Nucleus accumbens (tissue), 56 donors: Measurements from ENCODE around the gene CAPN5.

Source experiments
- DNase-seq, 56 donors: peaks; one replicate each; lab custom pipeline; 2025; lab: John Stamatoyannopoulos, UW

Gene CAPN5

DNA sequence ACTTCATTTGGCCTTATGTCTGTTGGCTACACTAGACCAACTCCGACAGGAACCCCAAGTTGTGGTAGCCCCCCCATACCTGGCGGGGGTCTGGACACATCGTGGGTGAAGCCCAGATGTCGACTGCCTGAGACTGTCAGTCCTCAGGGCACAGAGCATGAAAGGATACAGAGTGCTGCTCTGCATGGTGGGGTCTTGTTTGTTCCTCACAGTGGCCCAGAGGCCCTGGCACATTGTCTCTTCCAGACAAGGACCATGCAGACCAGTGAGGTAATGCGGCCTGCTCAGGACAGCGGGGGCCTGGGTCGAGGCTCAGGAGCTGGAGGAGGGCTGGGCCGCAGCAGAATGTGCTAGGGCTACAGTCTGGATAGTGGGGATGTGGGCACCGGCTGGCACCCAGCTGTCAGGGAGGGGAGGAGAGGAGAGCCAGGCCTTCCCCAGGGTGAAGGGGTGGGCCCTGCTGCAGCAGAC lies 14.6 kb downstream of the CAPN5 start:
- no peak for DNase-seq

DNA sequence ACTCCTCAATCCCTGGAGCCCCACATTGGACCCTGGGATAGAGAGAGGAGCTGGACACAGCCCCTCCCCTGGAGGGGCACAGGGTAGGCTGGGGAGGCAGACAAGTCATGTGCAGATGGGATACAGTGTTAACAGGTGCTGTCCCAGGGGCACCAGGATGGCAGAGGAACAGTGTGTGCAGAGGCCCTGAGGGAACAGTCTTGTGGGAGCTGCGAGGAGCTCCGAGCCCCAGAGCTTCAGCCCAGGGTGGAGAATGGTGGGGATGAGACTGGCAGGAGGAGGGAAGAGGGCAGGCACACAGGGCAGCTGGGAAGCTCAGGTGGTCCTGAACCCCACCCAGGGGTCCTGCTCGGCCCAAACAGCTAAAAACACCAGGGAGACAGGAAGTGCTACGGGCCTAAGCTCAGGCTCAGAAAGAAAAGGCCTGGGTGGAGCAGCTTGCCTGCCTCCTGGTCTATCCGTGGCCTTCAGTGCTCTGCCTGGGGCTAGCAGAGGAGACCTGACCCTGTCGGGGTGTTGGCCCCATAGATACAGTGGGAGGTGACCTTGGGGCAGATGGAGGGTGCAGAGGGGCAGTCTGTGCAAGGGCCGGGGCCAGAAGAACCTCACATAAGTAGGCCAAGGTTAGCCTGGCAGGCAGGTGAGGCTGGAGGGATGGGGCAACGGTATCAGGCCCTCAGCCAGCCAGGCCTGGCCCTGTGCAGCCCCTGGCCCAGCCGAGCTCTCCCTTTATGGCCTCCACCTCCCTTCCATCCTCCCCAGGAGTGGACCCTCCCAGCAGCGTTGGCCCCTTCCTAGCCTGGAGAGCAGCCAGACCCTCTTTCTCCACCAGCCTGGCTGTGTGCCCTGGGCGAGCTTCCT lies 15.4 kb downstream of the CAPN5 start:
- no peak for DNase-seq

DNA sequence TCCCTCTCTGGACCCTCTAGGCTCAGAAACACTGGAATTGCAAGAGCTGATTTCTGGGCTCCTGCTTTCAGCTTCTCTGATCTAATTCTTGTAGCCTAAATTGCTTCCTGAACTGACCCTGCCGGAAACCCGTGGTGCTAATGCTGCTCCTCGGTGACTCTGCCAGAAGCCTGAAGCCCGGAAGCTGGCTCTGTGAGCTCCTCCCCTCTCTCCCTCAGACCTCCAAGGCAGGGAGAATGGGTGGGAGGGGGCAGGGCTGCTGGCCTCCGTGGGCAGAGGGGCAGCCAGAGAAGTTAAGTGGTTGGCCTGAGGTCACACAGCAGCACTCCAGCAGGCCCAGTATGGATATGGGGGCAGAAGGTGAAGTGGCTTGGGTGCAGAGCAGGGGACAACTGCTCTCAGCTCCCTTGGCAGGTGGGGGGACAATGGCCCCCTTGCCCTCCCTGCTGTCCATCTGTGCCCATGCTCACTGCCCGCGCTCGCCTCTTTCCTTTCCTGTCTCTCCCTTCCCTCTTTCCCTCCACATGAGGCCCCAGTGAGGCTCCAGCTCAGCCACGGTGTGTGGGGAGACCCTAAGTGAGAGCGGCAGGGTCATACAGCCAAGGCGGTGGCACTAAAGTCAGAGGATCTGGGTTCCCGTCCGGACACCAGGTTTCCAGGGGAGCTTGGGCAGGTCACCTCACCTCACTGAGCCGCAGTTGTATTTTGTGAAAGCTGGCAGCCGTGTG lies 16.2 kb downstream of the CAPN5 start:
- peak in 1 of 56 donors; percentile 17 for DNase-seq

DNA sequence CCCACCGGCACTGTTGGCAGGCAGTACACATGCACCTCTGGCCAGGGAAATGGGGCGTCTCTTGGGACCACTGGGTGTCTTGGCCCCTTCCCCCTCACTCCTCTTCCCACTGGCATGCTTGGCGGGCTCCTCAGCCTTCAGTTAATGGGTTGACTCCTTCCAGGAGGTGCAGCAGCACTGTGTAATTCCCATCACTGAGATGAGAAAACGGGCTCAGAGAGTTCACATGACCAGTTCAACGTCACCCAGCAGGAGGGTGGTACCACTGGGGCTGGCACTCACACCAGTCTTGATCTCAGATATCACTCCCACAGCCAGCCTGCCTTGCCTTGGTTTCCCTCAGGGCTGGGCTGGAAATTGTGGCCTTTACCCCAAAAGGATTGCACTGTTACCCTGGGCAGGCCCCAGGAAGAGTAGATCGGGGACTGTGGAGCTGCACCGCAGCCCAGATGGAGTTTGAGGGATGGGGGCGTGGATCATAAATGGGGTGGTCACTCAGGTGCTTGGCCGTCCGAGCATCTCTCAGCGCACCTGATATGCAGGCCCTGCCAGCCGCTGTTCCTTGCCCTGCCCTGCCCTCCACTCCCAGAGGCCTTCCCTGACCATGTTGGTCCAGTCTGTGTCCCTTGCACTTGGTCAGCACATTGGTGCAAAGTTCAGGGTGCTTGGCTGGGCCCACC lies 16.9 kb downstream of the CAPN5 start:
- DNase-seq, result no peak

DNA sequence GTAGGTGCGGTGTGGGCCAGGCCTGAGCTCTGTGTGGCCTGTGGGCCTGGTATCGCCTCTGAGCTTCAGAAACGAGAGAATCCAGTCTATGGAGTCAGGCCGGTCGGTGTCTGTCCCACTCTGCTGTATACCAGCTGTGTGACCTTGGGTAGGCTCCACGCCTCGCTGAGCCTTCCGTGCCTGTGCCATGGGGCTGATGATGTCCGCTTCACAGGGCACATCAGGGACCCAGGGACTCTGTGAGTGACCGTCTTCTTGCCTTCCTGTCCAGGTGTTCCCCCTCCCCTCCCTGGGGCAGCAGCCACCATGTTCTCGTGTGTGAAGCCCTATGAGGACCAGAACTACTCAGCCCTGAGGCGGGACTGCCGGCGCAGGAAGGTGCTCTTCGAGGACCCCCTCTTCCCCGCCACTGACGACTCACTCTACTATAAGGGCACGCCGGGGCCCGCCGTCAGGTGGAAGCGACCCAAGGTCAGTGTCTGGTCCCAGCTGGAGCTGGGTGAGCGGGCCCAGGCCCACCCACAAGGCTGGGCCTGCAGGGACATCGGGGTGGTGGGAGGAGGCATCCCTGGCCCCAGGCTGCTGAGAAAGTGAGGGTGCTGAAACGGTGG lies 17.9 kb downstream of the CAPN5 start:
- DNase-seq, result no peak

DNA sequence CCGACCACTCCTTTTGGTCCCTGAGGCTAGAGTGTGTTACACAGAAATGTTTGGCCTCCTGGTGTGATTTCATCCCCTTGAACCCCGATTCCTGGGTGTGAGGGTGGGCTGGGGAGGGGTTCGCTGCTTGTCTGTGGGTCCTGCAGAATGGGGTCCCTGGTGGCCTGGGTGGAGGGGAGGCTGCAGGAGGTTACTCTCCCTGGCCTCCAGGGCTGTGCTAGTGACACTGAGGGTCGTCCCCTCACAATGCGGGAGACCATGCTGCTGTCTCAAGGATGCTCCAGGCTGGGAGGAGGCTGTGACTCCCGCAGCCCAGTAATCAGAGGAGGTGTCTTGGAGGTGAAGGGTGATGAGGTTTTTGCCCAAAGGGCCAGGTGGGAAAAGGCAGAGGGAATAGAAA lies 18.9 kb downstream of the CAPN5 start:
- no peak for DNase-seq

DNA sequence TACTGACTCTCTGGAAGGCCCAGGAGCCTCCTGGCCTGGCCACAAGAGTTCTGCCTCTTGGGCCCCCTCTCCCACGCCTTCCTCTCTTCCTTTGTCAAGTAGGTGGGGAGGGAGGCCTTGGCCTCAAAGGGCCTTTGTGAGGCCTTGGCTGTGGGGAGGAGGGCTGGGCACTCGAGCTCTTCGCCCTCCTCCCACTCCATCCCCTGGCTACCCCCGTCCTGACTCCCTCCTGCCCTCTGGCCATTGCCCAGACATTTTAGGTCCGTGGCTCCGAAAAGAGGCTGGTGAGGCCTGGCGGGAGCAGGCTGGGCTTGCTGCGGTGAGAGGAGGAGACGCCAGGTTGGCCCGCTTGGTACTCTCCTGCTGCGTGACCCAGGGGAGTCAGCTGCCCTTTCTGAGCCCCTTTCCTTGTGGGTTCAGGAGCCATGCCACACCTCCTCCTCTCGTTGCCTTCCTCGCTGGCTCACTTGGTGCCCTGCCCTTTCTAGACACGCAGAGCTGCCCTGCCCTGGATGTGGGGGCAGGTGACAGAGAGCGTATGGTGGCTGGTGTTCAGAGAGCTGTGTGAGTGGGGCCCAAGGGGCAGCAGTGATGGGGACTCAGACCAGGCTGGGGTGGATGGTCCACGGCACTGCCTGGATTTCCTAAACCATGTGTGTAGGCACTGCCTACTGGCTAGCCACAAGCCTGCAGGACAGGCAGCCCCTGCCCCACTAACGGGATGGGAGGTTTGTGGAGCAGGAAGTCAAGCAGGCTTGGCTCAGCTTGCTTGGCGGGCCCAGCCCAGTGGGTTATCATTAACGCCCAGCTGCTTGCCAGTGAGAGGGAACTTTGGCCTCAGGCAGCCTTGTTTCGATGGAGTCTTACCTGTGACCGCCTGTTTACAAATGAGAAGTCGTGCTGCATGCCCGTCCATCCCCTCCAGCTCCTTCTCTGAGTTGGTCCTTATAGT lies 20.0 kb downstream of the CAPN5 start:
- DNase-seq, result peak in 5 of 56 donors; percentile 14 to 26 (median 23)

DNA sequence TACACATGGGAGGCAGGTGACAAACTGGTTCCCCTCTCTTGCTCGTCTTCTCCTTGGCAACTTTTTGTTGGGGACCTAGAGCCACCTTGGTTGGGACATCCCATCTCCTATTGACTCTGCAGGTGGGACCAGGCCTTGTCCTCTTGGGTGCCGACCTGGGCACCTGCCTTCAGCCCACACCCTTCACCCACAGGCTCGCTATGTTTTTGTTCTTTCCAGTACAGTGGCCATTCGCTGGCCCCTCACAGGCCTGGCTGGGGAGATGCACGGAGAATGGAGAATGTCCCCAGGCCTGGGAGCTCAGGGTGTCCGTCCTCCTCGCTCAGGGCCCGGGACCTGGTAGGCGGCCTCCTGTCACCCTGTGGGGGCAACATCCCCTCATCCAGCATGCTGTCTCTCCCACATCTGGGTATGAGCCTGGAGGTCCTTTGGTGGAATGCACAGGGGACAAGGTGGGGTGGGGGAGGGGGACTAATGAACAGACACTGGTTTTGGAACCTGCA lies 21.0 kb downstream of the CAPN5 start:
- no peak for DNase-seq

DNA sequence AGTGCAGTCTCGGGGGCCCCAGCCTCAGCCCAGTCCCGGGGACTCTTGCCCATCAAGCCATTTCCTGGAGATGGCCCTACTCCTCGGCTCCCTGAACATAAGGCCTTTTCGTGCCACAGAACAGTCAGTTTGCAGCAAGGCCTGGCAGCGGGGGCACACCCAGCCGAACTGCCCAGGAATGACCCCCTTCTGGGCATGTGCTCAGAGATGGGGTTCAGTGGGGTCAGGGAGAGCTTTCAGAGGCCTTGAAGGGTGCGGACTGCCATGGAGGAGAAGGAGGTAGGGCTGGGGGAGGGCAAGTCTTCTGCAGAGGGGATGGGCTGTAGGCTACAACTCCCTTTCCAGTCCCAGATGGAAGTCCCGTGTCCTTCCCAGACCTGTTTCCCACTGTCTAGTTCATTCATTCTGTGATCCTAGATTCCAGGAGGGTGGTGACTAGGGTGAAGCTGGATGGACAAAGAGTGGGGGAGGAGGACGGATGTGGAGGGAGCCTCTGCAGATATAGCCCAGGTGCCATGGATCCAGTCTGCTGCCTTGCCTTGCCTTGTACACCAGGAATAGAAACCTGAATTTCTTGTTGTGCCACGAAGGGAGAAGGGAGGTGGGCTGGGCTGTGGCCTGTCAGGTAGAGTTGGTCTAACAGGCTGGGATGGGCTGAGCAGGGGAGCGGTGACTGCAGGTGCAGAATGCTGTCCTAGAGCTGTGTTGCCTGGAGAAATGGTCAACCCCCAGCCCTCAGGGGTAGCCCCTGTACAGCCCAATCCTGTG lies 21.6 kb downstream of the CAPN5 start:
- DNase-seq, result no peak

DNA sequence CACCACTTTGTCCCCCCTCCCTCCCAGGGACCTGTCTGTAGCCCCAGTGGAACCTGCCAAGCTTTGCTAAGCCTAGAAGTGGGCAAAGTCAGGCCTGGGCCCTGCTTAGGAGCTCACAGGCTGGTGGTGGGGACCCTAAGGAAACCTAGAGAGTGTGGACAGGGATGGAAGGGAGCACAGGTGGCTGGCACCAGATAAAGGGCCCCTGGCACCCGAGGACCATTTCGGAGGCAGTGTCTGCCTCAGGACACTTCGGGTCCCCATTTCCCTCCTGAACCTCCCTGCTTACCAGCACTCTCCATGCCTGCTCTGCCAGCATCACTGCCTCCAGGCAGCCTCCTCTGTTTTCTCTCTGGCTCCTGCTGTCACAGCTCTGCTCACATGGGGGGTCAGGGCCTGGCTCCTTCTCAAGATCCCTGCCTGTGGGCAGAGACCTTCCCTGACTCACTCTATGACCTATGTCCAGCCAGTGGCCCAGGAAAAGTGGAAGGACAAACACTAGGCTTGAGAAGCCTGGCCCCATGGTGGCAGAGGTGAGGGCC lies 22.3 kb downstream of the CAPN5 start:
- no peak for DNase-seq

DNA sequence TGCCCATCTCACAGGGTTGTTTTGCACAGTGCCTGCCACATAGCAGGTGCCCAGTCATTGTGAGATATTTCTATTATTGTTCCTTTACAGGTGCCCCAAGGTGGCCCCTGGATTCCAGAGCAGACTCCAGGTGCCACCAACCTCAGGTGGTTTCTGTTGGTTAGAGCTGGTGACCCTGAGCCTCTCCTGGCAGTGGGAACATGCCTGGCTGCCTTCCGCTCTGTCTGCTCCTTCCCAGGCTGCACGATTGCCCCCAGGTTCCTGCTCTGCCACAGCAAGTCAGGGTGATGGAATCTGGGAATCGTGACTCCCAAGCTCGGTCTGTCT lies 23.2 kb downstream of the CAPN5 start:
- no peak for DNase-seq

DNA sequence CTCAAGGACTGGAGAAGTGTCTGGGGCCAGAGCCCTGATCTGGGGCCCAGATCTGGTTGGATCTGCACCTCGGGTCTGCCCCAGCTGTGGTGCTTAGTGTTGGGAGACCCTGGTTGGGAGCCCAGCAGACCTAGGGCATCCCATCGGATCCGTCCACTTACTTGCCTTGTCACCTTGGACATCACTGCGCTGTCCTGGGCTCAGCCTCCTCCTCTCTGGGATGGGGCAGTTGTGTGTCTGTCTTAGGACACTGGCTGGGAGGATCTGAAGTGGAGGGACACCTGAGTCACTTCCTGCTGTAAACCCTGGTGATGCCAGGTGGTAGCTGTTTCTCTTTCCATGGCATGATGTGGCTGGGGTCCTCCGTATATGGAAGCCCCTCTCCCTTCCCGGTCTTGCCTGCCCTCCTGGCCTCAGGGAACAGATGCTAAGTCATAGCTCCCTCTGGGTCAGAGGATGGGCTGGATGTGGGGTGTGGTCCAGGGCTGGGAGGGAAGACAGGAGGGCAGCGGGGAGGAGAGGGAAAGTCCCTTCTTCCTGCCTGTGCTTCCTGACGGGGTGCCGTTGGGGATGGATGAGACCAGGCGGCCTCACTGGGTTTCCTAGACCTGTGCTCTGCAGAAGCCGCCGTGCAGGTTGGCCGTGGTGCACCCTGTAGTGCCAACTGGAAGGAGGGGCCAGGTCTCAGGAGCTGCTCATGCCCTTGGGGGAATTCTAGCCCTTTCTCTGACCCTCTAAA lies 23.8 kb downstream of the CAPN5 start:
- no peak for DNase-seq

DNA sequence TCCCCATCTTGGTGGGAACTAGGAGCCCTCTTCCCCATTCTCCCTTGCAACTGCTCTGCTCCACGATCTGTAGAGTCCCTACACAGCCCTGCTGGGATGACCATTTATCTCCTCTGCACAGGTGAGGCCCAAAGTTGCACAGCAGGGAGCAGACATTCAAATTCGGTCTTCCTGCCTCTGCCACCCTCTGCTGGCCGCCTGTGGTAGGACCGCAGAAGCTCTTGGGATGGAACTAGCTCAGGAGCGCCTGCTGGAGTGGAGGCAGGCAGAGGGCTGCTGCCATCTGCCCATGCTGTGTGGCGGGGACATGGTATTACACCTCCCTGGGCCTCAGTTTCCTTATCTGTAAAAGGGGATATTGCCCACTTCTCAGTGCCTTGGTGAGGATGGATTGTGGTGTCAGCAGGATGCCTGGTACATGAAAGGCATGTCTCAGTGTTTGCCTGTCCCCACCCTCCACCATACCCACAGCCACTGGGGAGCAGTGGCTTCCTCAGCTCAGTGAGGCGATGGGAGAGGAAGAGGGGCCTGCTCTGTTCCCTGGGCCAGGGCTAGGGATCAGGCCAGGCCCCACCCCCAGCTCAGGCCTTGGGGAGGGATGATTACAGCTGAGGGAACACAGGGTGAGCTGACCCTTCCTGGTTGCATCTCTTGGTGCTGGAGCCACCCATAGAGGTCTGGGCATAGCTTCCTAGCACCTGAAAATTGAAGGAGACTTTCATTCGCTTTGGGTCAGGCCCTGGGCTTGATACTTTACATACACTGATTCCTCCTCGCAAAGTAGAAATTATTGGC lies 24.6 kb downstream of the CAPN5 start:
- peak in 50 of 56 donors; percentile 15 to 87 (median 58) for DNase-seq

DNA sequence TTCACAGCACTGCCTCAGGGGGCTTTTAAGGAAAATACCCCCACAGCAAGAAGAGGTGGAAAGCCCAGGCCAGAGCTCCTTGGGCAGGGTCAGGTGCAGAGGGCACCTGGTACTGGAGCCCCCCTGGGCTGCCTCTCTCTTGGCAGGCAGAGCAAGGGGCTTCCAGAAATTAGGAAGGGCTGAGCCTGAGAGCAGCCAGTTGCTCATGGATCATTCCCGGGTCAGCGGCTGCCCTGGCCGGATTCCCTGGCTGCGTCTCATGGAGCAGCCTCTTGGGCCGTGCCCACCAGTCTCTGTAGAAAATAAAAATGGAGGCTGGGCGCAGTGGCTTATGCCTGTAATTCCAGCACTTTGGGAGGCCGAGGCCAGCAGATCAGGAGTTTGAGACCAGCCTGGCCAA lies 25.6 kb downstream of the CAPN5 start:
- peak in 14 of 56 donors; percentile 12 to 53 (median 22) for DNase-seq

DNA sequence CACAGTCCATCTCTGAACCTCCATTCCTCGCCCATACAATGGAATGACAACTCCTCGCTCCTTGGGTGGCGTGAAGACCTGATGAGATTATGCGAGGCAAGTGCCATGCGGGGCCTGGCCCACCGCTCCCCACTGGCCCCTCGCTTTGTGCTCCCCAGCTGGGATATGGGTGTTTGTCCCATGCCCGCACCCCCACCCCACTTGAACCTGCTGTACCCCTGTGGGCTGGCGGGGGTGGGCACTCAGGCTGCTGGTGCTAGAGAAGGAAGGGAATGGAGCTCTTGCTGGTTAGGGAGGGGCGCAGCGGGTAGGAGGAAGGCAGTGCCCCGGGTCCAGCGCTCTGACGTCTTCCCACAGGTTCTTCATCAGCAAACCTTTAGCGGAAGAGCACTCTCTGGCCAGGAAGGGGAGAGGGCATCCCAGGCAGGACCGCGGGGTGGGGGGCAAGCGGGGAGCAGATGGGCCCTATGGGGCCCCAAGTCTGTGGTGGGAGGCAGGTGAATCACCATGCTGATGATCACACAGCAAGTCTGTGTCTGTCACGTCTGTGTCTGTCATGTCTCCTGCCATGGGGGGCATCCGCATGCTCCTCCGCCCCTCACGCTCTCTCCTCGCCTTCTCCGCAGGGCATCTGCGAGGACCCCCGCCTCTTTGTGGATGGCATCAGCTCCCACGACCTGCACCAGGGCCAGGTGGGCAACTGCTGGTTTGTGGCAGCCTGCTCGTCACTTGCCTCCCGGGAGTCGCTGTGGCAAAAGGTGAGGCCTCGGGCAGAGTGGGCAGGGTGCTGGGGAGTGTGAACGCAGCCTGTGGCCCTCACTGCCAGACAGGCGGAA lies 26.5 kb downstream of the CAPN5 start:
- DNase-seq, result no peak
